SU-DHL-6 (cell line): ENCODE results near the gene DHRS11.

Experiments used
- H2AFZ ChIP-seq: fragments of 200-600 bp; sonication (generic); 2 replicates; pipeline ENCODE4 v1.6.1; 2014; ENCODE audit warnings: low read depth, mild to moderate bottlenecking, moderate library complexity, mixed read lengths, antibody characterized with exemption, low read length; ENCODE audit not compliant: severe bottlenecking
- H3F3A ChIP-seq: fragments of 200-600 bp; shearing (Covaris generic); 2 replicates; pipeline ENCODE4 v1.6.0; 2016; ENCODE audit warnings: antibody characterized with exemption, mild to moderate bottlenecking; ENCODE audit not compliant: insufficient read depth
- H3K27ac ChIP-seq: fragments of 200-600 bp; sonication (generic); 2 replicates; pipeline ENCODE4 v1.5.1; 2016; ENCODE audit warnings: low read depth, mild to moderate bottlenecking, low read length, moderate library complexity, mixed read lengths
- H3K27me3 ChIP-seq: fragments of 200-600 bp; sonication (generic), shearing (Covaris generic); 2 replicates; pipeline ENCODE4 v1.6.0; 2014; ENCODE audit warnings: mild to moderate bottlenecking, low read length
- H3K36me3 ChIP-seq: fragments of 200-600 bp; sonication (generic); 2 replicates; pipeline ENCODE4 v1.6.1; 2014; ENCODE audit warnings: mild to moderate bottlenecking, low read length, mixed read lengths
- H3K4me2 ChIP-seq: fragments of 300-600, 200-600 bp; shearing (Covaris generic), sonication (generic); 2 replicates; pipeline ENCODE4 v1.6.0; 2014; ENCODE audit warnings: low read length, low read depth, mild to moderate bottlenecking; ENCODE audit not compliant: poor library complexity, severe bottlenecking
- H3K4me3 ChIP-seq: fragments of 200-600 bp; sonication (generic); 2 replicates; pipeline ENCODE4 v1.5.1; 2014; ENCODE audit warnings: antibody characterized with exemption, low read length, mild to moderate bottlenecking, mixed read lengths; ENCODE audit not compliant: insufficient read depth, poor library complexity, severe bottlenecking
- H3K79me2 ChIP-seq: fragments of 200-600 bp; sonication (generic); 2 replicates; pipeline ENCODE4 v1.6.1; 2014; ENCODE audit warnings: mild to moderate bottlenecking, low read length, moderate library complexity; ENCODE audit not compliant: insufficient read depth
- H3K9ac ChIP-seq: fragments of 200-600 bp; sonication (generic); 2 replicates; pipeline ENCODE4 v1.7.0; 2014; ENCODE audit warnings: mild to moderate bottlenecking, low read length
- H3K9me2 ChIP-seq: fragments of 200-600 bp; sonication (generic); replicated peaks from 2 replicates; pipeline ENCODE4 v1.6.1; 2014; ENCODE audit warnings: low read length; ENCODE audit not compliant: insufficient read depth
- H3K9me3 ChIP-seq: fragments of 200-600 bp; sonication (generic); 2 replicates; pipeline ENCODE4 v1.6.1; 2014; ENCODE audit warnings: low read length, mixed read lengths; ENCODE audit not compliant: insufficient read depth
- H4K20me1 ChIP-seq: fragments of 200-600 bp; sonication (generic); 2 replicates; pipeline ENCODE4 v1.6.1; 2014; ENCODE audit warnings: low read depth, mild to moderate bottlenecking, antibody characterized with exemption, low read length, moderate library complexity, mixed read lengths
- CTCF ChIP-seq: fragments of 200-600 bp; sonication (generic); IDR thresholded peaks from one replicate; pipeline ENCODE4 v1.5.1; 2017; ENCODE audit warnings: antibody characterized with exemption, mild to moderate bottlenecking, low read length, moderate library complexity; ENCODE audit not compliant: insufficient read depth, poor library complexity, severe bottlenecking
- EZH2phosphoT487 ChIP-seq: fragments of 200-600 bp; sonication (generic), shearing (Covaris generic); conservative IDR thresholded peaks from 2 replicates; pipeline ENCODE4 v1.6.1; 2018; ENCODE audit warnings: mild to moderate bottlenecking, antibody characterized with exemption, low read length, moderate library complexity, mixed read lengths

DHRS11 gene

DNA sequence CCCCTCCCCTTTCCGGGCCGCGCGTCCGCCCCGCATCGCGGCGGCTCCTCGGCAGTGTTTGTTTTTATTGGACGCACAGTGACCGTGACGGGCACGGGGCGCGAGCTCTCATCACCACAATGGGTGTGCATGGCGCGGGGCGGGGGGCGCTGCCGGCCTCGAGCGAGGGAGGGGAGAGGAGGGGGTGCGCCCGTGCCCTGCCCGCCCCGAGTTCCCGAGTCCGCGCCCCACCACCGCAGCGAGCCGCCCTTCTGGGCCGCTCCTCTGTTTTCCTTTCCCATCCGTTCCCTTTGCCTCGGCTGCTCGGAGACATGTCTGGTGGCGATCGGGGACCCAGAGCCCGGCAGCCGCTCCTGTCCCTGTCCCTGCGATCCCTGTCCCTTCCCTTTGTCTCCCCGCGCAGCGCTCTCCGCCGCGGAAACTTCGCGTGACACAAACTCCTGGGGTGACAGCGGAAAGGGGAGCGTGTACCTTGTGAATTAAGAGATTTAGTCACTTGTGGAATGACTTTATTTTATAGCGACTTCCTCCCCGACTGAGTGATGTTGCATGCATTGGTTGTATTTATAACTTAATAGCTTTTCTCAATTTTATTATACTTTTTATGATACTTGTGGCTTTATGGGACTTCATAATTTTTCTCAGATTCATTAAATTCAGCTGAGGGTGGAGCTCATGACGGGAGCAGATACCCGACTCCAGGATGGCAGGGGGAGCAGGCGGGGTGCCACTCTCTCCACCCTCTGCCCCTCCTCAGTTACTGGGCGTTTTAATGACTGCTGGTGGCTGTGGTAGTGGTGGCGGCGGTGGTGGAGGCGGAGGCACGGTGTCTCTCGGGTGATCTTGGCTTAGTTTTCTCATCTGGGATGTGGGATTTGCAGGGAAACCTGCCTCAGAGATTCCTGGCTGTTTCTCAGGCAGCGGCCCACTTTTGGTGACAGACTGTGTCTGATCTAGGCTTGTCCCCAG, 50.5 kb downstream of the DHRS11 start:
- H2AFZ ChIP-seq = no peak overlapping the region

GRCh38 chr17:36643086-36643685, 51.5 kb downstream of the DHRS11 start:
- H3K27me3 ChIP-seq = no peaks in the 10 kb centered on the region
- no peak overlapping the region for H3K4me2 ChIP-seq

More for the DNA sequence above, 50.5 kb downstream of the DHRS11 start:
- Histone ChIP-seq H3K36me3 (no peaks in the 10 kb centered on the region), H3K4me3 (no peak overlapping the region), H3K27ac (no peak overlapping the region), H3K9ac (no peak overlapping the region), H3F3A (no peaks in the 10 kb centered on the region), H3K9me3 (no peaks in the 10 kb centered on the region), H3K9me2 (no peaks in the 10 kb centered on the region), H3K79me2 (no peaks in the 10 kb centered on the region), H3K27me3 (no peaks in the 10 kb centered on the region), H4K20me1 (no peaks in the 10 kb centered on the region), H3K4me2 (no peak overlapping the region)
- TF ChIP-seq EZH2phosphoT487 = no peak
- no peak for TF ChIP-seq CTCF

DNA sequence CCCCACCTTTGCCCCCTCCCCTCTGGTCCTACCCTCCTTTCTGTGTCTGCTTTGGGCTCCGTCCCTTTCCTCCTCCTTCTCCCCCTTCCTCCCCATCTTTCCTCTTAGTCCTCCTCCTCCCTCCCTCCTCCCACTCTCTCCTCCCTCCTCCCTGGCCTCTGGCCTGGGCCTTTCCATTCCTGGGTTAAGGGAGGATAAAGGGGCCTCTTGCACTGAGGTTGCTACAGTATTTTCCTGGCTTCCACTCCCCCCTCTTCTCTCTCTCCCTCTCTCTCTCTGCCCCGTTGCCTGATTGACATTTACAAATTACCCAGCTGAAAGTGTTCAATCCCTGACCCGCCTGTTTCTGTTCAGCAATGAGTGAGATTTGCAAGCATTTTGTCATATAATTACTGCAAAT, 53.7 kb downstream of the DHRS11 start:
- no peak for TF ChIP-seq EZH2phosphoT487
- no peak for TF ChIP-seq CTCF
- H3K4me2 ChIP-seq = no peak overlapping the region
- no peak overlapping the region for H2AFZ ChIP-seq
- no peak overlapping the region for H3K27ac ChIP-seq
- H3K27me3 ChIP-seq = no peaks in the 10 kb centered on the region
- H3F3A ChIP-seq = no peaks in the 10 kb centered on the region
- H3K36me3 ChIP-seq = no peaks in the 10 kb centered on the region
- H3K9ac ChIP-seq = no peak overlapping the region
- no peaks in the 10 kb centered on the region for H3K79me2 ChIP-seq
- no peaks in the 10 kb centered on the region for H3K9me3 ChIP-seq
- no peak overlapping the region for H3K4me3 ChIP-seq
- H4K20me1 ChIP-seq = no peaks in the 10 kb centered on the region
- H3K9me2 ChIP-seq = no peaks in the 10 kb centered on the region

More at GRCh38 chr17:36643086-36643685, 51.5 kb downstream of the DHRS11 start:
- no peak for TF ChIP-seq CTCF
- TF ChIP-seq EZH2phosphoT487 = no peak
- no peaks in the 10 kb centered on the region for H3F3A ChIP-seq
- no peak overlapping the region for H3K9ac ChIP-seq
- no peaks in the 10 kb centered on the region for H3K36me3 ChIP-seq
- no peak overlapping the region for H3K4me3 ChIP-seq
- no peaks in the 10 kb centered on the region for H4K20me1 ChIP-seq
- H2AFZ ChIP-seq = no peak overlapping the region
- H3K27ac ChIP-seq = no peak overlapping the region
- H3K9me2 ChIP-seq = no peaks in the 10 kb centered on the region
- H3K79me2 ChIP-seq = no peaks in the 10 kb centered on the region
- H3K9me3 ChIP-seq = no peaks in the 10 kb centered on the region
